HG02943 (cell line): ENCODE data around the gene POLA2.
"Not testable (repeated sequence)": the region's sequence is repeated elsewhere in the genome, so short reads cannot be mapped to it uniquely, and the experiment has no call there.

Experiments used
- ATAC-seq: cut with Tn5 transposase; IDR thresholded peaks from one replicate; pipeline ENCODE4 v1.9.1; 2021; ENCODE audit warnings: mild to moderate bottlenecking, low read depth, moderate library complexity; ENCODE audit not compliant: unreplicated experiment

The POLA2 gene

GRCh38 chr11:65261591-65262380, at the start of gene POLA2:
POLA2 (plus strand) TSS chr11:65261962; CDS start chr11:65262293, 331 bp downstream.
- ATAC-seq: peak; percentile 61

- ATAC-seq: no peak
Observed at GRCh38 chr11:65212226-65212801, 49.4 kb upstream of the POLA2 start.

- no peak for ATAC-seq
Observed at GRCh38 chr11:65213322-65214211, 48.2 kb upstream of the POLA2 start.

- no peak for ATAC-seq
Observed at GRCh38 chr11:65214212-65214845, 47.4 kb upstream of the POLA2 start.

- no peak for ATAC-seq
Observed at GRCh38 chr11:65215441-65216076, 46.2 kb upstream of the POLA2 start.

GRCh38 chr11:65216830-65217229, 44.9 kb upstream of the POLA2 start:
- no peak for ATAC-seq

- no peak for ATAC-seq
Observed at GRCh38 chr11:65217441-65218423, 44.0 kb upstream of the POLA2 start.

- ATAC-seq: no peak
Observed at GRCh38 chr11:65218446-65218845, 43.3 kb upstream of the POLA2 start.

GRCh38 chr11:65219930-65220213, 41.9 kb upstream of the POLA2 start:
- ATAC-seq: no peak

GRCh38 chr11:65221026-65221425, 40.7 kb upstream of the POLA2 start:
- ATAC-seq: no peak

GRCh38 chr11:65223011-65223410, 38.8 kb upstream of the POLA2 start:
- ATAC-seq: no peak

- no peak for ATAC-seq
Observed at GRCh38 chr11:65224930-65225278, 36.9 kb upstream of the POLA2 start.

GRCh38 chr11:65225279-65226102, 36.3 kb upstream of the POLA2 start:
- no peak for ATAC-seq

- no peak for ATAC-seq
Observed at GRCh38 chr11:65226103-65226442, 35.7 kb upstream of the POLA2 start.

GRCh38 chr11:65227879-65228278, 33.9 kb upstream of the POLA2 start:
- ATAC-seq: no peak

- no peak for ATAC-seq
Observed at GRCh38 chr11:65236194-65237059, 25.3 kb upstream of the POLA2 start.

- not testable (repeated sequence) for ATAC-seq
Observed at GRCh38 chr11:65238302-65238701, 23.5 kb upstream of the POLA2 start.

- ATAC-seq: no peak
Observed at GRCh38 chr11:65241134-65241533, 20.6 kb upstream of the POLA2 start.
